Lower lobe of right lung (tissue), 2 donors: ENCODE data around the gene GPR155. TPM values are rescaled to one million over a fixed set of nuclear protein-coding genes. Genes with fewer than 3 reads are reported as not detected.

Experiments
- ATAC-seq, 2 donors: fragments of 200-7000 bp; cut with Tn5 transposase; one replicate each; pipeline ENCODE4 v1.9.1; 2020 to 2022; ENCODE audit warnings: mild to moderate bottlenecking in 2 of 2, moderate library complexity in 2 of 2
- DNase-seq: peaks from one replicate; pipeline ENCODE4 v3.0.0-alpha.2; 2020
- H3K27ac ChIP-seq: fragments of 200-600 bp; one replicate; pipeline ENCODE4 v1.8.0; 2022
- H3K27me3 ChIP-seq: fragments of 200-600 bp; one replicate; pipeline ENCODE4 v1.8.0; 2022; ENCODE audit warnings: low read depth
- H3K36me3 ChIP-seq: fragments of 200-600 bp; one replicate; pipeline ENCODE4 v1.8.0; 2022; ENCODE audit warnings: mild to moderate bottlenecking
- H3K4me1 ChIP-seq: fragments of 200-600 bp; one replicate; pipeline ENCODE4 v1.8.0; 2022
- H3K4me3 ChIP-seq: fragments of 200-600 bp; one replicate; pipeline ENCODE4 v1.8.0; 2022; ENCODE audit warnings: mild to moderate bottlenecking
- H3K9me3 ChIP-seq: fragments of 200-600 bp; one replicate; pipeline ENCODE4 v1.8.0; 2022
- CTCF ChIP-seq: fragments of 200-600 bp; IDR thresholded peaks from one replicate; pipeline ENCODE4 v1.8.0; 2022; ENCODE audit warnings: antibody characterized with exemption, mild to moderate bottlenecking
- intact Hi-C: fragments of 100-400 bp; cut with DNase I; formaldehyde crosslinking; loops from one replicate; pipeline ENCODE4 v1.11.0; 2022
- total RNA-seq: library from RNA; stranded (reverse); fragmentation: NEBNext Ultra II Directional; extraction: Animal tissue kit (Norgen Biotek cat#: 25700); gene quantifications from one replicate; pipeline ENCODE4 v1.2.1, GENCODE V29; 2021
- donor health status: DM: no; HTN: yes; CAD: no; lungs with severe emphysema.

The GPR155 gene
- total RNA-seq, 1 donor from 2014 or later, result 6.2 TPM

GRCh38 chr2:174527959-174528358 lies 41.1 kb upstream of the GPR155 start:
- no peak for TF ChIP-seq CTCF
- DNase-seq, result no peak
- no peak overlapping the region for H3K27ac ChIP-seq
- no peaks in the 10 kb centered on the region for H3K36me3 ChIP-seq
- intact Hi-C loops, result no loop called here
- H3K9me3 ChIP-seq, result no peaks in the 10 kb centered on the region
- no peaks in the 10 kb centered on the region for H3K4me1 ChIP-seq
- H3K27me3 ChIP-seq, result no peaks in the 10 kb centered on the region
- ATAC-seq, result no peak
- no peak overlapping the region for H3K4me3 ChIP-seq

DNA sequence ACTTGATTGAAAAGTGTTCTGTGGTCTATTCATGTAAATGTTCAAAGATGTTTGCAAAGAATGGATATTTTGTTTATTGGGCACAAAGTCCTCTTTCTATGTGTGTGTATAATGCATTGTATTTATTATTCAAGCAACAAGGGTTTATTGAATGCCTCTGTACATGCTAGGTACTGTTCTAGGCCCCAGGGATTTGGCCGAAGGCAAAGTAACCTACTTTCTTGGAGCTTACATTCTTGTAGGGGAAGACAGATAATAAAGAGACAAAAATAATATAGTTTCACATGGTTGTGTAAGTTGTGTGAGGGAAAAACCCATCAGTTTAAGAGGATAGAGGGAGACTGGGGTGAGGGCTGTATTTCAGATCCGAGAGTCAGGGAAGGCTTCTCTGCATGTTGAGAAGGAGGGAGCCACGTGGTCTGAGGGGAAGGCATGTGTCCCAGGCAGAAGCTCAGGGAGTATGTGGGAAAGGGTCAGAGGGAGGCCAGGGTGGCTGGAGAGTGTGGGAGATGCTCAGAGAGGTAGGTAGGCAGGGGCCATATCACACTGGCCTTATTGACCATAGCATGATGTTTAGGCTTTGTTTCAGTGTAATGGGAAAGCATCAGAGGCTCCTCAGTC lies 40.4 kb upstream of the GPR155 start:
- H3K9me3 ChIP-seq, result no peaks in the 10 kb centered on the region
- no peaks in the 10 kb centered on the region for H3K4me1 ChIP-seq
- DNase-seq, result no peak
- intact Hi-C loops, result no loop called here
- H3K27me3 ChIP-seq, result no peaks in the 10 kb centered on the region
- H3K4me3 ChIP-seq, result no peak overlapping the region
- no peak overlapping the region for H3K27ac ChIP-seq
- H3K36me3 ChIP-seq, result no peaks in the 10 kb centered on the region
- TF ChIP-seq CTCF, result no peak
- ATAC-seq, result no peak

DNA sequence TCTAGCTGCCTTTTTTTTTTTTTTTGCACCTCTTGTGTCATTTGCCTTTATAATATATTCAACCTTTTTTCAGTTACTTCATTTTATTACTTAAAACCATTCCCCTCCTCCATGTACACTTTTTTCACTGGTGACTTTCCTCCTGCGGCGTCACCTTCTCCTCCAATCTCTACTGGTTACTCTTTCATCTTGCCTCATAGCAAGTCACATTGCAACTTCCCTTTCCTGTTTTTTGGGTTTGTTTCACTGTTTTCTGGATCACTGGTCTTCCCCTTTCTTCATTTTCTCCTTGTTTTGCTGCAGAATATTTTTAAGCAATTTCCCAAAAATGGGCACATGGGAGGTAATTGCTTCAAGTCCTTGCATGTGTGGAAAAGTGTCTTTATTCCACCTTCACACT lies 37.7 kb upstream of the GPR155 start:
- ATAC-seq, result peak; percentile 60 to 72
- H3K27me3 ChIP-seq, result no peaks in the 10 kb centered on the region
- H3K4me3 ChIP-seq, result no peak overlapping the region
- intact Hi-C loops, result no loop called here
- no peak for DNase-seq
- H3K4me1 ChIP-seq, result no peaks in the 10 kb centered on the region
- H3K9me3 ChIP-seq, result no peaks in the 10 kb centered on the region
- no peaks in the 10 kb centered on the region for H3K36me3 ChIP-seq
- no peak overlapping the region for H3K27ac ChIP-seq
- TF ChIP-seq CTCF, result no peak

- H3K36me3 ChIP-seq, result no peaks in the 10 kb centered on the region
- H3K4me1 ChIP-seq, result no peaks in the 10 kb centered on the region
- TF ChIP-seq CTCF, result peak; percentile 28
- peak; percentile 67 to 68 for ATAC-seq
- no peak overlapping the region for H3K4me3 ChIP-seq
- no peaks in the 10 kb centered on the region for H3K9me3 ChIP-seq
- no peak for DNase-seq
- no peaks in the 10 kb centered on the region for H3K27me3 ChIP-seq
- H3K27ac ChIP-seq, result no peak overlapping the region
- intact Hi-C loops, result no loop called here
These were observed 35.7 kb upstream of the GPR155 start for GRCh38 chr2:174522553-174522952.

- Histone ChIP-seq H3K36me3 (no peaks in the 10 kb centered on the region), H3K27ac (no peak overlapping the region), H3K9me3 (no peaks in the 10 kb centered on the region), H3K4me1 (no peaks in the 10 kb centered on the region), H3K27me3 (no peaks in the 10 kb centered on the region), H3K4me3 (no peak overlapping the region)
- TF ChIP-seq CTCF, result no peak
- ATAC-seq (no peak), DNase-seq (no peak)
- intact Hi-C loops, result no loop called here
These were observed 31.6 kb upstream of the GPR155 start for GRCh38 chr2:174518395-174518794.
